Peyer's patch (tissue), 4 donors: ENCODE measurements around the gene ADRA2C.

Experiments
- CTCF ChIP-seq, 6 experiments: fragments of 450-650 bp in 4 of 6; fragments of 200-600 bp in 2 of 6; sonication (generic) in 1 of 6; IDR thresholded peaks; one replicate each; pipeline ENCODE4 v1.5.1; 2017 to 2019; ENCODE audit warnings: antibody characterized with exemption in 6 of 6, mild to moderate bottlenecking in 3 of 6, moderate library complexity in 1 of 6
- POLR2A ChIP-seq, 2 donors: fragments of 450-650 bp; IDR thresholded peaks; one replicate each; pipeline ENCODE4 v1.5.1; 2017; ENCODE audit warnings: antibody characterized with exemption in 2 of 2, mild to moderate bottlenecking in 2 of 2, moderate library complexity in 2 of 2

- TF ChIP-seq CTCF (IDR thresholded peaks at IDR 0.05) (no peak), POLR2A (IDR thresholded peaks at IDR 0.05) (no peak)
These were observed 23.6 kb upstream of the ADRA2C start for GRCh38 chr4:3742610-3743009.
